Measurements from ENCODE around the gene SLC26A1. TPM values are rescaled to one million over a fixed set of nuclear protein-coding genes. Genes with fewer than 3 reads are reported as not detected.

SLC26A1 gene
- under 1 TPM in 2 of 4 donors, not detected in 2; 0.09 to 0.12 TPM for total RNA-seq

- DNase-seq (ENCODE audit: low spot score): no peak
- TF ChIP-seq CTCF (IDR thresholded peaks at IDR 0.05): no peak
- no peak for ATAC-seq (ENCODE audit: low FRiP score)
These were observed at the start of gene SLC26A1 for GRCh38 chr4:993111-994029. TSS of gene SLC26A1 (minus strand) at chr4:993404. CDS start at chr4:991703, 1,701 bp downstream.

- no peak for ATAC-seq (ENCODE audit: low FRiP score)
- TF ChIP-seq CTCF (IDR thresholded peaks at IDR 0.05): no peak
- DNase-seq (ENCODE audit: low spot score): no peak
These were observed 49.3 kb upstream of the SLC26A1 start for GRCh38 chr4:1042352-1043055.

GRCh38 chr4:1041936-1042330 lies 48.7 kb upstream of the SLC26A1 start:
- ATAC-seq (ENCODE audit: low FRiP score): no peak
- DNase-seq (ENCODE audit: low spot score): no peak
- no peak for TF ChIP-seq CTCF (IDR thresholded peaks at IDR 0.05)

GRCh38 chr4:1041147-1041935 lies 48.1 kb upstream of the SLC26A1 start:
- ATAC-seq (ENCODE audit: low FRiP score): no peak
- DNase-seq (ENCODE audit: low spot score): no peak
- TF ChIP-seq CTCF (IDR thresholded peaks at IDR 0.05): no peak

GRCh38 chr4:1040344-1041146 lies 47.3 kb upstream of the SLC26A1 start:
- DNase-seq (ENCODE audit: low spot score): no peak
- no peak for ATAC-seq (ENCODE audit: low FRiP score)
- TF ChIP-seq CTCF (IDR thresholded peaks at IDR 0.05): no peak

Measured in omental fat pad (tissue), 4 donors.